Neural progenitor cell (in vitro differentiated cells): ENCODE results near the gene PNKP. TPM values are rescaled to one million over a fixed set of nuclear protein-coding genes. Genes with fewer than 3 reads are reported as not detected.

Experiments
- DNase-seq: peaks from one replicate; pipeline ENCODE4 v3.0.0-alpha.2; 2016; ENCODE audit warnings: low spot score
- H2AFZ ChIP-seq: fragments of 200-600 bp; sonication (generic); replicated peaks from 2 replicates; pipeline ENCODE4 v1.6.1; 2016; ENCODE audit warnings: antibody characterized with exemption
- H3F3A ChIP-seq: fragments of 200-600 bp; sonication (generic); 2 replicates; pipeline ENCODE4 v1.6.1; 2016; ENCODE audit warnings: antibody characterized with exemption, low read depth
- H3K27ac ChIP-seq: fragments of 200-600 bp; sonication (generic); 2 replicates; pipeline ENCODE4 v1.5.1; 2016; ENCODE audit warnings: mild to moderate bottlenecking
- H3K27me3 ChIP-seq: fragments of 200-600 bp; sonication (generic); 2 replicates; pipeline ENCODE4 v1.6.1; 2016; ENCODE audit warnings: mild to moderate bottlenecking, moderate library complexity
- H3K36me3 ChIP-seq: fragments of 200-600 bp; sonication (generic); 2 replicates; pipeline ENCODE4 v1.5.1; 2016
- H3K4me1 ChIP-seq: fragments of 200-600 bp; sonication (generic); 2 replicates; pipeline ENCODE4 v1.6.1; 2016; ENCODE audit warnings: mixed run types
- H3K4me2 ChIP-seq: fragments of 200-600 bp; sonication (generic); 2 replicates; pipeline ENCODE4 v1.6.1; 2016
- H3K4me3 ChIP-seq: fragments of 200-600 bp; sonication (generic); 2 replicates; pipeline ENCODE4 v1.5.1; 2016
- H3K79me2 ChIP-seq: fragments of 200-600 bp; sonication (generic); 2 replicates; pipeline ENCODE4 v1.6.1; 2016; ENCODE audit warnings: low read depth
- H3K9ac ChIP-seq: fragments of 200-600 bp; sonication (generic); 2 replicates; pipeline ENCODE4 v1.6.1; 2016
- H3K9me3 ChIP-seq: fragments of 200-600 bp; sonication (generic); 2 replicates; pipeline ENCODE4 v1.5.1; 2016; ENCODE audit warnings: low read depth
- H4K20me1 ChIP-seq: fragments of 200-600 bp; sonication (generic); 2 replicates; pipeline ENCODE4 v1.6.1; 2016; ENCODE audit warnings: low read depth
- H3K27ac Mint-ChIP-seq: 3 replicates; pipeline ENCODE4 v1.8.0; 2021; ENCODE audit warnings: mixed read lengths
- H3K27me3 Mint-ChIP-seq: 2 replicates; pipeline ENCODE4 v1.8.0; 2022; ENCODE audit warnings: low read depth, mild to moderate bottlenecking, inconsistent platforms, moderate library complexity, mixed read lengths; ENCODE audit not compliant: insufficient read depth
- H3K36me3 Mint-ChIP-seq: 3 replicates; pipeline ENCODE4 v1.8.0; 2021; ENCODE audit warnings: mixed read lengths
- H3K4me1 Mint-ChIP-seq: 3 replicates; pipeline ENCODE4 v1.8.0; 2021; ENCODE audit warnings: mixed read lengths
- H3K4me3 Mint-ChIP-seq: 3 replicates; pipeline ENCODE4 v1.8.0; 2021; ENCODE audit warnings: mild to moderate bottlenecking, moderate library complexity, mixed read lengths
- H3K9me3 Mint-ChIP-seq: 3 replicates; pipeline ENCODE4 v1.8.0; 2020; ENCODE audit warnings: mixed read lengths
- CTCF ChIP-seq: fragments of 200-600 bp; sonication (generic); IDR thresholded peaks from 2 replicates; pipeline ENCODE4 v1.5.1; 2017; ENCODE audit warnings: antibody characterized with exemption, mild to moderate bottlenecking
- EZH2 ChIP-seq: fragments of 200-600 bp; sonication (generic); IDR thresholded peaks from 2 replicates; pipeline ENCODE4 v1.6.1; 2017; ENCODE audit warnings: antibody characterized with exemption, mild to moderate bottlenecking, moderate library complexity
- EZH2phosphoT487 ChIP-seq: fragments of 200-600 bp; sonication (generic); IDR thresholded peaks from 2 replicates; pipeline ENCODE4 v1.6.1; 2017; ENCODE audit warnings: antibody characterized with exemption
- total RNA-seq: library from RNA; depleted of rRNA; stranded (reverse); fragments of >200 nt; gene quantifications from 2 replicates; pipeline ENCODE4 v1.2.3, GENCODE V29; 2015; ENCODE audit warnings: low replicate concordance

Gene PNKP
- total RNA-seq, 1 donor from 2014 or later: 41.1 TPM

- no peaks in the 10 kb centered on the region for H3K27me3 ChIP-seq
- H3K9me3 Mint-ChIP-seq: no peaks in the 10 kb centered on the region
- DNase-seq: peak; percentile 99
- peaks cover 30% of the 10 kb centered on the region for H3K79me2 ChIP-seq
- peak overlapping the region; percentile 88 for H3K4me3 ChIP-seq
- peak overlapping the region; percentile 83 for H3K4me2 ChIP-seq
- no peak overlapping the region for H3K27ac Mint-ChIP-seq
- peaks cover 26% of the 10 kb centered on the region for H3K4me1 Mint-ChIP-seq
- no peaks in the 10 kb centered on the region for H3K9me3 ChIP-seq
- peaks cover 2% of the 10 kb centered on the region for H3K27me3 Mint-ChIP-seq
- H3K36me3 Mint-ChIP-seq: peaks cover 8% of the 10 kb centered on the region
- no peaks in the 10 kb centered on the region for H3K36me3 ChIP-seq
- peaks cover 10% of the 10 kb centered on the region for H3K4me1 ChIP-seq
- peaks cover 6% of the 10 kb centered on the region for H3F3A ChIP-seq
- peak overlapping the region; percentile 83 for H2AFZ ChIP-seq
- TF ChIP-seq EZH2phosphoT487 (no peak), CTCF (no peak), EZH2 (no peak)
- peaks cover 18% of the 10 kb centered on the region for H4K20me1 ChIP-seq
- peak overlapping the region; percentile 91 for H3K27ac ChIP-seq
- H3K9ac ChIP-seq: peak overlapping the region; percentile 78
- H3K4me3 Mint-ChIP-seq: no peak overlapping the region
These were observed 9.1 kb upstream of the PNKP start for GRCh38 chr19:49876422-49877019.

- peak overlapping the region; percentile 87 for H3K27ac ChIP-seq
- no peak for TF ChIP-seq EZH2
- TF ChIP-seq CTCF: no peak
- TF ChIP-seq EZH2phosphoT487: no peak
These were observed 8.6 kb upstream of the PNKP start for GRCh38 chr19:49875857-49876421.

GRCh38 chr19:49875177-49875576, 7.8 kb upstream of the PNKP start:
- peaks cover 15% of the 10 kb centered on the region for H3K4me1 ChIP-seq

More at GRCh38 chr19:49875857-49876421, 8.6 kb upstream of the PNKP start:
- H3K27me3 Mint-ChIP-seq: peaks cover 2% of the 10 kb centered on the region
- H3K4me2 ChIP-seq: peak overlapping the region; percentile 83
- H3K9ac ChIP-seq: peak overlapping the region; percentile 78
- peak overlapping the region; percentile 50 for H3K27ac Mint-ChIP-seq
- peaks cover 6% of the 10 kb centered on the region for H3F3A ChIP-seq
- H2AFZ ChIP-seq: no peak overlapping the region
- H3K4me1 Mint-ChIP-seq: peaks cover 26% of the 10 kb centered on the region
- DNase-seq: peak; percentile 83
- H3K4me3 Mint-ChIP-seq: no peak overlapping the region
- H3K4me3 ChIP-seq: peak overlapping the region; percentile 88
- H3K36me3 ChIP-seq: no peaks in the 10 kb centered on the region
- peaks cover 5% of the 10 kb centered on the region for H3K36me3 Mint-ChIP-seq
- no peaks in the 10 kb centered on the region for H3K9me3 ChIP-seq
- H3K27me3 ChIP-seq: no peaks in the 10 kb centered on the region
- H3K79me2 ChIP-seq: peaks cover 30% of the 10 kb centered on the region
- no peaks in the 10 kb centered on the region for H3K9me3 Mint-ChIP-seq
- H3K4me1 ChIP-seq: peaks cover 10% of the 10 kb centered on the region
- peaks cover 18% of the 10 kb centered on the region for H4K20me1 ChIP-seq

More at GRCh38 chr19:49875177-49875576, 7.8 kb upstream of the PNKP start:
- Histone ChIP-seq H3K4me3 (peak overlapping the region; percentile 88), H3K36me3 (no peaks in the 10 kb centered on the region), H3K27ac (no peak overlapping the region), H3K4me2 (peak overlapping the region; percentile 83), H2AFZ (no peak overlapping the region), H3K27me3 (no peaks in the 10 kb centered on the region), H3K79me2 (peaks cover 36% of the 10 kb centered on the region), H3F3A (peaks cover 13% of the 10 kb centered on the region), H3K9me3 (no peaks in the 10 kb centered on the region), H3K9ac (peak overlapping the region; percentile 78), H4K20me1 (peaks cover 15% of the 10 kb centered on the region)
- Mint-ChIP-seq H3K9me3 (no peaks in the 10 kb centered on the region), H3K4me3 (no peak overlapping the region), H3K36me3 (peaks cover 5% of the 10 kb centered on the region), H3K4me1 (peaks cover 30% of the 10 kb centered on the region), H3K27me3 (peaks cover 2% of the 10 kb centered on the region), H3K27ac (peak overlapping the region; percentile 50)
- TF ChIP-seq EZH2phosphoT487 (no peak), CTCF (no peak), EZH2 (no peak)
- DNase-seq: no peak
